Frontal cortex (tissue), 4 donors: ENCODE results near the gene TLR7. TPM values are rescaled to one million over a fixed set of nuclear protein-coding genes. Genes with fewer than 3 reads are reported as not detected.

Experiments used
- DNase-seq, 2 donors: peaks; one replicate each; pipeline ENCODE4 v3.0.0; 2012; ENCODE audit warnings: low spot score in 2 of 2
- FAIRE-seq: peaks from 2 replicates; lab custom pipeline; 2012; peaks lifted over from hg19 to GRCh38; lab: Jason Lieb, UNC
- total RNA-seq: library from RNA; depleted of rRNA; stranded (reverse); fragments of >200 nt; gene quantifications from one replicate; pipeline ENCODE4 v1.2.3, GENCODE V29; 2014
- donor health status: control.
- donor health status: control.
- donor health status: control.

Gene TLR7
- total RNA-seq, 1 donor from 2014 or later, result 0.82 TPM

GRCh38 chrX:12887767-12888166 lies 20.9 kb downstream of the TLR7 start:
- FAIRE-seq (no peak), DNase-seq (no peak)

- DNase-seq (no peak), FAIRE-seq (no peak)
These were observed 23.6 kb downstream of the TLR7 start for GRCh38 chrX:12890467-12890866.

GRCh38 chrX:12891171-12891570 lies 24.3 kb downstream of the TLR7 start:
- no peak for DNase-seq
- FAIRE-seq, result no peak

- no peak for FAIRE-seq
- no peak for DNase-seq
These were observed 25.1 kb downstream of the TLR7 start for GRCh38 chrX:12891915-12892506.

- DNase-seq, result no peak
- FAIRE-seq, result no peak
These were observed 25.8 kb downstream of the TLR7 start for GRCh38 chrX:12892716-12893115.

GRCh38 chrX:12894074-12895030 lies 27.5 kb downstream of the TLR7 start:
- DNase-seq (peak in 1 of 2 donors; percentile 8), FAIRE-seq (no peak)

- DNase-seq (no peak), FAIRE-seq (no peak)
These were observed 29.0 kb downstream of the TLR7 start for GRCh38 chrX:12895866-12896265.

- no peak for DNase-seq
- no peak for FAIRE-seq
These were observed 30.1 kb downstream of the TLR7 start for GRCh38 chrX:12896935-12897334.

- no peak for FAIRE-seq
- DNase-seq, result no peak
These were observed 31.2 kb downstream of the TLR7 start for GRCh38 chrX:12898073-12898472.

GRCh38 chrX:12899506-12899905 lies 32.6 kb downstream of the TLR7 start:
- DNase-seq (no peak), FAIRE-seq (no peak)

- DNase-seq (peak in 1 of 2 donors; percentile 32), FAIRE-seq (no peak)
These were observed 34.6 kb downstream of the TLR7 start for GRCh38 chrX:12901486-12901885.

- DNase-seq, result no peak
- no peak for FAIRE-seq
These were observed 36.8 kb downstream of the TLR7 start for GRCh38 chrX:12903646-12904045.

GRCh38 chrX:12906046-12906761 lies 39.3 kb downstream of the TLR7 start, which contains the start of gene TLR8:
Gene TLR8 (plus strand): TSS chrX:12906620. CDS start chrX:12906707, 87 bp downstream.
- DNase-seq, result no peak
- FAIRE-seq, result no peak

GRCh38 chrX:12910423-12911121 lies 43.7 kb downstream of the TLR7 start:
- DNase-seq (no peak), FAIRE-seq (no peak)

GRCh38 chrX:12911122-12911470 lies 44.2 kb downstream of the TLR7 start:
- FAIRE-seq, result no peak
- DNase-seq, result no peak

- FAIRE-seq (no peak), DNase-seq (no peak)
These were observed 46.1 kb downstream of the TLR7 start for GRCh38 chrX:12912791-12913482.

GRCh38 chrX:12917753-12918152 lies 50.9 kb downstream of the TLR7 start:
- DNase-seq, result no peak
- no peak for FAIRE-seq

- DNase-seq (no peak), FAIRE-seq (no peak)
These were observed 52.2 kb downstream of the TLR7 start for GRCh38 chrX:12919051-12919450.

- FAIRE-seq, result no peak
- DNase-seq, result no peak
These were observed 52.7 kb downstream of the TLR7 start for GRCh38 chrX:12919620-12920019.
